ENCODE results near the gene CYP27A1.

CYP27A1 gene

DNA sequence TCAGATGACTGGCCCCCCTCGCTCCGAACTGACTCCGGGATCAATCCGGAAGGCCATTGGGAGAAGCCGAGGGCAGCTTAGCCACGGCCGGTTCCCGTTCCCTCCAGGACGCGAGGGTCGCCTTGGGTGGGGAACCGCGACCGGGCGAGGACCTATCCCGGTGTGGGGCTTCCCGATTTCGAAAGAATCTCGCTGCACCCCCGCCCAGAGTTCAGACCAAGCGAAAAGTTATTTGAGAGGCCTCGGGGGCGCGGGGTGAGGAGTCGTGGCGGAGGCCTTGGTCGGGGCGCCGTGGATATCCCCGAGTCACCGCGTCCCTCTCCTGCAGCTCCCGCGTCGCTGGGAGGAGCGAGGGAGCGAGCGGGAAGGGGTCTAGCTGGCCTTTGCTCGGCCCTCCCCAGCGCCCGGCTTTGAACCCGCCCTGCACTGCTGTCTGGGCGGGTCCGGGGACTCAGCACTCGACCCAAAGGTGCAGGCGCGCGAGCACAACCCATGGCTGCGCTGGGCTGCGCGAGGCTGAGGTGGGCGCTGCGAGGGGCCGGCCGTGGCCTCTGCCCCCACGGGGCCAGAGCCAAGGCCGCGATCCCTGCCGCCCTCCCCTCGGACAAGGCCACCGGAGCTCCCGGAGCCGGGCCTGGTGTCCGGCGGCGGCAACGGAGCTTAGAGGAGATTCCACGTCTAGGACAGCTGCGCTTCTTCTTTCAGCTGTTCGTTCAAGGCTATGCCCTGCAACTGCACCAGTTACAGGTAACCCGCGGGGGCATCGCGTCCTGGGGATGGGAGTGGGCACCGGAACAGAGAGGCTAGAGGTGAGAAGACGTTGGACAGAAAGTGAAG lies at the start of gene CYP27A1:
Gene CYP27A1 (plus strand): TSS at position 457 of the 837 bp plus-strand sequence. CDS start 36 bp downstream, at position 493.
- Mint-ChIP-seq H3K4me3 (peak within 1 kb of the TSS; percentile 9), H3K4me1 (peaks cover 6% of the 10 kb centered on the region), H3K9me3 (peaks cover 4% of the 10 kb centered on the region), H3K36me3 (no peaks in the 10 kb centered on the region), H3K27ac (no peak within 1 kb of the TSS)
- DNase-seq (ENCODE audit: low spot score in 2 of 2) (no peak), ATAC-seq (no peak)

DNA sequence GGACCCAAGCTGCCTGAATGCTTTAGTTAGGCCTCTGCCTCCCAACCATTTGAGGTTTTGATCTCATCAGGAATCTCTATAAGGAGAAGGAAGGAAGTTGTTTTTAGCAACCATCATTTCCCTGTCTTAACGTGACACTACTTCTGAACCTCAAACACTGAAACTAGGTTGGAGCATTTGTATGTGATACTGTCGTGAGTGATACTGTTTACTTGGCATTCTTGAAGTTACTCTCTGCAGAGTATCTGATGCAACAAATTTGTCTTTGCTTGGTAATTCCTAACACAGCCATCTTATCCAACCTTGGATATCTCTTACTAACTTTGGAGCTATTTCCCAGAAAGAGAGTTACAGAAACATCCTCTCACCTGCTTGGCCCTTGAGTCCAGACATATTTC lies 49.2 kb upstream of the CYP27A1 start:
- ATAC-seq (no peak), DNase-seq (ENCODE audit: low spot score in 2 of 2) (no peak)
- Mint-ChIP-seq H3K4me3 (no peak overlapping the region), H3K4me1 (peaks cover 24% of the 10 kb centered on the region), H3K27ac (peak overlapping the region; percentile 56), H3K36me3 (peaks cover 35% of the 10 kb centered on the region), H3K9me3 (peaks cover under 1% of the 10 kb centered on the region)

DNA sequence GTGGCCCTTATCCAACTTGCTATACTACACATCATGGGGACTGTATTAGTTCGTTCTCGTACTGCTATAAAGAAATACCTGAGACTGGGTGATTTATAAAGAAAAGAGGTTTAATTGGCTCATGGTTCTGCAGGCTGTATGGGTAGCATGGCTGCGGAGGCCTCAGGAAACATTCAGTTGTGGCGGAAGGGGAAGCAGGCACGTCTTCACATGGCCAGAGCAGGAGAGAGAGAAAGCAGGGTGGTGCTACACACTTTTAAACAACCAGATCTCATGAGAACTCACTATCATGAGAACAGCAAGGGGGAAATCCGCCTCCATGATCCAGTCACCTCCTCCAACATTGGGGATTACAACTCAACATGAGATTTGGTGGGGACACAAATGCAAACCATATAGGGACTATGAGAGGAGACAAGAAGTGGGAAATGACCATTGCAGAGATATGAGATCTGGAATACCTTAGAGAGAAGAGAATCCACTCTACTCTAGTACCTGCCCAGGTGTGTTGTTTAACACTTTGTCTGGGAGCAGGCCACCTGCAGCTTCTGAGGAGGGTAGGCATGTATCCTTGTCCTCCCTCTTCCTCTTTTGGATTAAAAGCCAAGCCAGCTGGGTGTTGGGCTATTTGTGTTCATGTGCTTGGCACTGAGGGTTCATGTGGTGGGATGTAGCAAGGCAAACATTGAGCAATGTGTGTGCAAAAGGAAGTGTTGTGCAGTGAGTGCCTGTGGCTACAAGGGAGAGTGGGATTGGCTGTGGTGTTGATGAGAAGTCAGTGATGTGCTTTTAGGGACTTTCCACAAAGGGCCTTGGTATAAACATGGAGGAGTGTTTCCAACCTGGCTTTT lies 48.6 kb upstream of the CYP27A1 start:
- H3K27ac Mint-ChIP-seq = peak overlapping the region; percentile 56

GRCh38 chr2:218734190-218734975 lies 47.6 kb upstream of the CYP27A1 start:
- Mint-ChIP-seq H3K4me1 (peaks cover 21% of the 10 kb centered on the region), H3K4me3 (no peak overlapping the region), H3K36me3 (peaks cover 43% of the 10 kb centered on the region), H3K27ac (peak overlapping the region; percentile 56), H3K9me3 (no peaks in the 10 kb centered on the region)
- DNase-seq (ENCODE audit: low spot score in 2 of 2) (no peak), ATAC-seq (no peak)

More for the DNA sequence above, 48.6 kb upstream of the CYP27A1 start:
- DNase-seq (ENCODE audit: low spot score in 2 of 2) (no peak), ATAC-seq (peak; percentile 98)
- no peak overlapping the region for H3K4me3 Mint-ChIP-seq
- H3K36me3 Mint-ChIP-seq = peaks cover 39% of the 10 kb centered on the region
- H3K9me3 Mint-ChIP-seq = no peaks in the 10 kb centered on the region
- H3K4me1 Mint-ChIP-seq = peaks cover 21% of the 10 kb centered on the region

DNA sequence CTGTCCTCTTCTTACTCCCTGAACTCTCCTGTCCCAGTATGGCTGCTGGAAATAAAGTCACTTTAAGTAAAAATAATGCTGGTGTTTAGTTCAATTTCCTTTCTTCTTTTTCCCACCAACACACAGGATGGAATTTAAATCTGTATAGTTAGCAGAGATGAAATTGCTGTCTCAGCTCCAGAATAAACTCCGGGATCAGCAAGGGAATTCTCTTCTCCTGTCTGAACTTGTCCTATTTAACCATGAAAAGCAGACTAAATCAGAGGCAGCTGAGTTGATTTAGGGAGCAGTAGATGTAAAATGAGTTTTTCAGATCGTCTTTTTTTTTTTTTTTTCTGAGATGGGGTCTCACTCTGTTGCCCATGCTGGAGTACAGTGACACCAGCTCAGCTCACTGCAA lies 45.4 kb upstream of the CYP27A1 start:
- Mint-ChIP-seq H3K9me3 (no peaks in the 10 kb centered on the region), H3K4me1 (peaks cover 21% of the 10 kb centered on the region), H3K36me3 (peaks cover 57% of the 10 kb centered on the region), H3K27ac (no peak overlapping the region), H3K4me3 (no peak overlapping the region)
- DNase-seq (ENCODE audit: low spot score in 2 of 2) (no peak), ATAC-seq (no peak)

- Mint-ChIP-seq H3K36me3 (peaks cover 81% of the 10 kb centered on the region), H3K4me1 (peaks cover 15% of the 10 kb centered on the region), H3K9me3 (no peaks in the 10 kb centered on the region), H3K27ac (peak overlapping the region; percentile 1), H3K4me3 (no peak overlapping the region)
- ATAC-seq (peak; percentile 87), DNase-seq (ENCODE audit: low spot score in 2 of 2) (no peak)
Observed at GRCh38 chr2:218743068-218743467, 38.9 kb upstream of the CYP27A1 start.

DNA sequence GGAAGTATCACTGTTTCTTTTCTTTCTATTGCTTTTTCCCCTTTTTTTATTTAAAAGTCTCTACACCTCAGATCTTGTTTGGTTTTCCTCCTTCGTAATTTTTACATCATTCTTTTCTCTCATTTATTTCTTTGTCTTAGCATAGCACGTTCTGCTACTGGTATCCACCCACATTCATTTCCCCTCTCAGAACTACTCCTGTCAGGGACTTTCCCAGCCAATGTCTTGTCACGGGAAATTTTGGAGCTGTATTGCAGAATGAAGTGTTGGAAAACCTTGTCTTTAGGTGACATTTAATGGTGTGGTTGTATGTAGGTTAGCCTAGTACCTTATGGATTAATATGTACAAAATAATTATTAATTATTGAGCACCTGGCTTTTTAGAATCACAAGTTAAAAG lies 37.3 kb upstream of the CYP27A1 start:
- H3K27ac Mint-ChIP-seq = peak overlapping the region; percentile 23
- peaks cover 15% of the 10 kb centered on the region for H3K4me1 Mint-ChIP-seq
- H3K4me3 Mint-ChIP-seq = no peak overlapping the region
- no peaks in the 10 kb centered on the region for H3K9me3 Mint-ChIP-seq
- DNase-seq (ENCODE audit: low spot score in 2 of 2) (no peak), ATAC-seq (peak; percentile 58)
- peaks cover 81% of the 10 kb centered on the region for H3K36me3 Mint-ChIP-seq

DNA sequence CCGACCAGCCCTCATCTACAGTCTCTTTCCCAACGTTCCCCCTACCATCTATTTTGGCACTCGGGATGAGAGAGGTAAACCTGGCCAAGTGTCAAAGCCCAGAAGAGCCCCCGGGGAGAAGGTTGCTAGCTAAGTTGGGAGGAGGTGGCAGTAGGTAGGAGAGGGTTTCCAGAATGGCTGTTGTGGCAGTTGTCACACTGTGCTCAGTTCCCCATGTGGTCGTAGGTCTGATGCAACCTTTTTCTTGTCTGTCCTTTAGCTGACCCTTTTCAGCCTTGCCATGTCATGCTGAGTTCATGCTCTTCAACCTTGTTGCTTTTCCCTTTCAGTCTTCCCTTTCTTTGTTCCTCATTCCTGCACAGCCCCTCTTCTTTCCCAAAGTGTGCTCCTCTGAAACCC lies 36.8 kb upstream of the CYP27A1 start:
- Mint-ChIP-seq H3K4me3 (no peak overlapping the region), H3K36me3 (peaks cover 82% of the 10 kb centered on the region), H3K27ac (peak overlapping the region; percentile 39), H3K9me3 (no peaks in the 10 kb centered on the region), H3K4me1 (peaks cover 15% of the 10 kb centered on the region)
- DNase-seq (ENCODE audit: low spot score in 2 of 2) = no peak
- peak; percentile 42 for ATAC-seq

- DNase-seq (ENCODE audit: low spot score in 2 of 2) = no peak
- peaks cover 82% of the 10 kb centered on the region for H3K36me3 Mint-ChIP-seq
- H3K27ac Mint-ChIP-seq = peak overlapping the region; percentile 39
- no peaks in the 10 kb centered on the region for H3K9me3 Mint-ChIP-seq
- no peak overlapping the region for H3K4me3 Mint-ChIP-seq
- peaks cover 15% of the 10 kb centered on the region for H3K4me1 Mint-ChIP-seq
- no peak for ATAC-seq
Observed at GRCh38 chr2:218745559-218746469, 36.1 kb upstream of the CYP27A1 start.

DNA sequence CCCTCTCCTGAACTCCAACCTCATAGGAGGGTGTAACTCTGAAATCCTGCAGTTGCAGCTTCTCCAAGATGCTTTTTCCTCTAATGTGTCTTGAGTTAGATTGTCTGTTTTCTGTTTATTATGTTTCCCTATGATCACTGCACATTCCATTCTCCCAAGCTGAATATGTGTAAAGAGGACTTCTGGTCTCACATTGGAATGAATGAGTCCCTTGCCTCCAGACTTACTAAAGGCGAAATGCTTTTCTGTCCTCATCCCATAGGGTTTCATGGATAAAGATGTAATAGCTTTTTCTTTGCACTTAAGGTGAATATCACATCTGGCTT lies 35.5 kb upstream of the CYP27A1 start:
- Mint-ChIP-seq H3K36me3 (peaks cover 83% of the 10 kb centered on the region), H3K4me3 (no peak overlapping the region), H3K9me3 (no peaks in the 10 kb centered on the region), H3K27ac (peak overlapping the region; percentile 39), H3K4me1 (peaks cover 15% of the 10 kb centered on the region)
- ATAC-seq = no peak
- no peak for DNase-seq (ENCODE audit: low spot score in 2 of 2)

- H3K27ac Mint-ChIP-seq = no peak overlapping the region
- H3K9me3 Mint-ChIP-seq = no peaks in the 10 kb centered on the region
- peaks cover 83% of the 10 kb centered on the region for H3K36me3 Mint-ChIP-seq
- ATAC-seq = no peak
- no peak for DNase-seq (ENCODE audit: low spot score in 2 of 2)
- H3K4me1 Mint-ChIP-seq = peaks cover 15% of the 10 kb centered on the region
- H3K4me3 Mint-ChIP-seq = no peak overlapping the region
Observed at GRCh38 chr2:218746960-218747359, 35.0 kb upstream of the CYP27A1 start.

DNA sequence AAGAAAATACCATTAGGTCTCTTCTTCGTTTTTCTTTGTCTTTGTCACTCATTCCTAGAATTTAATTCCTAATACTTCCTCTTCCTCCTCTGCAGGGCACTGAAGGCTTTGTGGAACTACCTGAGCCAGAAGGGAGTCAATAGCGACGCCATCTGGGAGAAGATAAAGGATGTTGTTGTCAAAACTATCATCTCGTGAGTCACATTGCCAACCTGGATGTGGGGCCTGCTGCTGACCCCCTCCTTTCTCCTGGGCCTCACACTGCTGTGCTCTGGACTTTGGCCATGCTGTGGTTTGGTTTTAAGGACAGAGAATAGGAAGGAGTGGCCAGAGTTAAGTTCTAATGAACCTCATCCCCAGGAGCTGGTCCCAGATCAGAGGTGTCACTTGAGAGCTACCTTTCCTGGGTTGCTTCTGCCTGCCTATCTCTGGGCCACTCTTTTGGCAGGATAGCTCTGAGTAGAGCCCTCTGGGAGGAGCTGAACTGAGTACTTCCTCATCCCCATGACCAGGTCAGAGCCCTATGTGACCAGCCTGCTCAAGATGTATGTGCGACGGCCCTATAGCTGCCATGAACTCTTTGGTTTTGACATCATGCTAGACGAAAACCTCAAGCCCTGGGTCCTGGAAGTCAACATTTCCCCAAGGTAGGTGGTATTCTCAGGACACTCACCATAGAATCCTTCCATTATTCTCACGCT lies 33.1 kb upstream of the CYP27A1 start:
- no peak for DNase-seq (ENCODE audit: low spot score in 2 of 2)

GRCh38 chr2:218754201-218754600 lies 27.7 kb upstream of the CYP27A1 start:
- no peaks in the 10 kb centered on the region for H3K4me1 Mint-ChIP-seq
- DNase-seq (ENCODE audit: low spot score in 2 of 2) (no peak), ATAC-seq (no peak)
- H3K27ac Mint-ChIP-seq = no peak overlapping the region
- H3K9me3 Mint-ChIP-seq = no peaks in the 10 kb centered on the region
- H3K36me3 Mint-ChIP-seq = peaks cover 50% of the 10 kb centered on the region
- no peak overlapping the region for H3K4me3 Mint-ChIP-seq

More for the DNA sequence above, 33.1 kb upstream of the CYP27A1 start:
- ATAC-seq = no peak
- peak overlapping the region; percentile 45 for H3K27ac Mint-ChIP-seq
- H3K4me1 Mint-ChIP-seq = peaks cover 15% of the 10 kb centered on the region
- H3K4me3 Mint-ChIP-seq = no peak overlapping the region
- H3K9me3 Mint-ChIP-seq = no peaks in the 10 kb centered on the region
- H3K36me3 Mint-ChIP-seq = peaks cover 86% of the 10 kb centered on the region

- Mint-ChIP-seq H3K27ac (no peak overlapping the region), H3K4me3 (no peak overlapping the region), H3K9me3 (no peaks in the 10 kb centered on the region), H3K4me1 (no peaks in the 10 kb centered on the region), H3K36me3 (peaks cover 44% of the 10 kb centered on the region)
- no peak for DNase-seq (ENCODE audit: low spot score in 2 of 2)
- no peak for ATAC-seq
Observed at GRCh38 chr2:218754781-218755180, 27.2 kb upstream of the CYP27A1 start.
